GM18909 (cell line): ENCODE results near the gene CRY2.
"Not testable (repeated sequence)": the region's sequence is repeated elsewhere in the genome, so short reads cannot be mapped to it uniquely, and the experiment has no call there.

Experiments
- ATAC-seq: cut with Tn5 transposase; IDR thresholded peaks from one replicate; pipeline ENCODE4 v1.9.1; 2021; ENCODE audit warnings: mild to moderate bottlenecking; ENCODE audit not compliant: unreplicated experiment, poor library complexity

CRY2 gene

DNA sequence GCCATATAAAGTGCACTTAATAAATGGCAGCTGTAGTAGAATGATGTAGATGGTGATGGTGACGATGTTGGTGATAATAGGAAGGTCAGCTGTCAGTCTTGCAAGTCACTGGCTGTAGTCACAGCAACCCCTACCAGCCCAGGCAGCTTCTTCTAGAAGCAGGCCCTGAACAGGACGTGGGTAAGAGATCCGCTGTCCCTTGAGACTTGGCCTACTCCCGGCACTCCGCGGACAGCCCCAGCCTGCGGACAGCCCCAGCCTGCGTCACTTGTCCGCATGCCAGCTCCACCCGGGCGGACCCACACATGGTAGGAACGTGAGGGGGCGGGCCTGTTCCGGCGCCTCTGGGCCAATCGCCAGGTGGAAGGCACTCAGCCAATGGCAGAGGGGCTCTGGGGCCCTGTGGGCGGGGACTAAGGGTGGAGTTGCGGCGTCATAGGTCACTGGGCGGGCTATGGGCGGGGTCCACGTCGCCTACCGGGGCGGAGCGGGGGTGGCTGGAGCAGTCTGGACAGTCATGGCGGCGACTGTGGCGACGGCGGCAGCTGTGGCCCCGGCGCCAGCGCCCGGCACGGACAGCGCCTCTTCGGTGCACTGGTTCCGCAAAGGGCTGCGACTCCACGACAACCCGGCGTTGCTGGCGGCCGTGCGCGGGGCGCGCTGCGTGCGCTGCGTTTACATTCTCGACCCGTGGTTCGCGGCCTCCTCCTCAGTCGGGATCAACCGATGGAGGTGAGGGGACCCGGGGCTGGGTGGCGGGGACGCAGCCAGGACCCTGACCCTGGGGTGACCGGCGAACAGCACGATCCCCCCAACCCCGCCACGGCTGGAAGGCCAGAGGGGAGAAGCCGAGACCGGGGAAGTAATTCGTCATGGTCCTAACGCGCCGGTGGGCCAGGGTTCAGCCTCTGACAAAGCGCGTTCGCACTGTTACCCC lies at the start of gene CRY2:
CRY2 (plus strand) TSS at position 502 of the 937 bp plus-strand sequence; CDS start at position 518, 16 bp downstream.
- peak; percentile 95 for ATAC-seq

DNA sequence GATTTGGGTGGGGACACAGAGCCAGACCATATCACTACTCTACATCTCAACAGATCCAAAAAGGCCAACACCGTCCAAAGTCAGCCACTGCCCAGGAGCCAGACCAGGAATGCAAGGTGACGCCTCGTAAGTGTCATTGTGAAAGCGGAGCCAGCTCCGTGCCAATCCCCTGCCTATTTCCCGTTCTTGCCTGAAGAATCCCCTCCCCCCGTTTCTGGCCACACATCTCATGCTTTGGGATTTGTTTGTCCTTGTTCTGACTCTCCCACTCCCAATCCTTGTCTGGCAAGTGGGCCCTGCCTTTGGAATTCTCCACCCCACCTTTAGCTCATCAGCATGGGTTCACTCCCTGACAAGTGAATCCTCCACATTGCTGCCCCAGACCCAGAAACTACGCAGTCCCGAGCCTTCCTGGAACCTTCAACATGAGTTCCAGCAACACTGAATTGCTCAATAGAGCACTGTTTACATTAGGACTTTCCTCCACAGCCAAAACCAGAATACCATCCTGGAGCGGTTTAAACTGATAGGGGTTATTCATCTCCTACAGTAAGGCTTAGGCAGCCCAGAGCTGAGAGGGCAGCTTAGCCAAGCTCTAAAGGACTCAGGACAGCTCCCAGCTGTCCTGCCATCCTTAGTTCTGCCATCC lies 48.4 kb upstream of the CRY2 start:
- ATAC-seq, result no peak

DNA sequence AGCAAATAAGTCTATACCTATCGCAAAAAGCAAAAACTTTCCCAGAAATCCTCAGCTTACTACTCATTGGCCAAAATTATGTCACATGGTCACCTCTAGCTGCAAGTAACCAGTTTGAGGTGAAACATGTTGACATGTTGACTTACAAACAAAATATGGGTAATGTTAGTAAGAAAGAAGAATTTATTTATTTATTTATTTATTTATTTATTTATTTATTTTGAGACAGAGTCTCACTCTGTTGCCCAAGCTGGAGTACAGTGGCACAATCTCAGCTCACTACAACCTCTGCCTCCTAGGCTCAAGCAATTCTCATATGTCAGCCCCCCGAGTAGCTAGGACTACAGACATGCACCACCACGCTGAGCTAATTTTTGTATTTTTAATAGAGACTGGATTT lies 47.7 kb upstream of the CRY2 start:
- ATAC-seq, result no peak

DNA sequence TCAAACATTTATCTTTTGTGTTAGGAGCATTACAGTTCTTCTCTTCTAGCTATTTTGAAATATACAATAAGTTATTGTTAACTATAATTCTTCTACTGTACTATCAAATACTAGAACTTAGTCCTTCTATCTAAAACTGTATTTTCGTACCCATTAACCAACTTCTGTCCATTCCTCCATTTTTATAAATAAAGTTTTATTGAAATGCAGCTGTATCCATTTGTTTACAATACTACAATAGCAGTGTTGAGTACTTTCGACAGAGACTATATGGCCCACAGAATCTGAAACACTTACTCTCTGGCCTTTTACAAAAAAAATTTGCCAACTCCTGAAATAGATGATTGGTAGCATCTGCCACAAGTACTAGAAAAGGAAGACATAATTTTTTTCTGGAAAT lies 47.0 kb upstream of the CRY2 start:
- no peak for ATAC-seq

DNA sequence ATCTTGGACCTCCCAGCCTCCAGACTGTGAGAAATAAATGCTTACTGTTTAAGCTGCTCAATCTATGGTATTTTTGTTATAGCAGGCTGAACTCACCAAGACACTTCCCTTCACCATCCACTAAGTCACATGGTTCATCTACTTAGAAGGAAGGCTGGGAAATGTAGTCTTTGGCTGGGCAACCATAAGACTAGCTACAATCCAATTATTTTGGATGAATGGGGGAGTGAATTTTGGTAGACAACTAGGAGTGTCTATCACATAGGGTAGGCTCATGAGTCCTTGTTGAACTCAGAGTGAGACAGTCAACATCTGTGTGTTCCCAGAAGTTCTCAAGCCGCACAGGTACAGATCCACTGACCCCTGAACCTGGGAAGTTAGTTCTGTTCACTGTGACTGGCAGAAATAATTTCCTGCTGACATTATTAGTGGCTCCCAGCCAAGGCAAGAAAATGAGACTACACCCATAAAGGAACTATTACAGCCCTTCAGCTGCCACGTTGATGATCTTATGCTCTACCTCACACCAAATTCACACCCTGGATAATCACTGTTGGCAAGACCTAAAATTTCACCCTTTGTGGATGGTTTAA lies 45.5 kb upstream of the CRY2 start:
- no peak for ATAC-seq

DNA sequence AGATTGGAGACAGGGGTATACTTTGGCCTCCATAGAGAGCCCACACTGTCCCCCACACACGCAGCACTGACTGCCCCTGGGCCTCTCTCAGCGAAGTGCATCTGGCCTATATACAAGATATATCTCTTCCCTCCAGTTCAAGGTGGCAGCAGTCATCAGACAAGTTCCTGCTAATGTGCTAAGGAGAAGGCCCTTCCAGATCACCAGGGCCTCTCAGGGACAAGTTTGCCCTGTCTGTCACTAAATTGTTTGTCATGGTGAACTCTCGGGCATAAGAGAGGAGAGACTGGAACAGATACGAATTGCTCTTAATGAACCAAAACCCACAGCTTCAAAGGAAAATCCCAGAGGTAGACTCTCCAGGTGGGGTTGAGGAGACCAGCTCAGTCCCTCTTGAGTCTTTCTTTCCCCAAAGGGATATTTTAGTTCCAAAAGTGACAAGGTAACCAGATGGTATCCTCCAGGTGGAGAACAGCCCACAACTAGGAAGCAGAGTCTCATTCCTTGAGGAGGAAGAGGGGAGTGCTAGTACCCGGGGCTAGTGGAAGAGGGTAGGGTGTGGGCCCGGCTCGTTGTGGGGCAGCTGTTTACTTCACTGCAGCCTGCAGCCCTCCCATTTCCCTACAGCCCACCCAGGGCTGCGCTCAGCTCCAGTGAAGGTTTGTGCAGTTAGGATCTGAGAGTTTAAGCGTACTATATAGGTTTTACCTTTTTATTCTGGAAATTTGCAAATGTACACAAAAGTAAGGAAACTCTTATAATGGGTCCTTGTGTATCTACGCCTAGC lies 44.6 kb upstream of the CRY2 start:
- ATAC-seq, result no peak

DNA sequence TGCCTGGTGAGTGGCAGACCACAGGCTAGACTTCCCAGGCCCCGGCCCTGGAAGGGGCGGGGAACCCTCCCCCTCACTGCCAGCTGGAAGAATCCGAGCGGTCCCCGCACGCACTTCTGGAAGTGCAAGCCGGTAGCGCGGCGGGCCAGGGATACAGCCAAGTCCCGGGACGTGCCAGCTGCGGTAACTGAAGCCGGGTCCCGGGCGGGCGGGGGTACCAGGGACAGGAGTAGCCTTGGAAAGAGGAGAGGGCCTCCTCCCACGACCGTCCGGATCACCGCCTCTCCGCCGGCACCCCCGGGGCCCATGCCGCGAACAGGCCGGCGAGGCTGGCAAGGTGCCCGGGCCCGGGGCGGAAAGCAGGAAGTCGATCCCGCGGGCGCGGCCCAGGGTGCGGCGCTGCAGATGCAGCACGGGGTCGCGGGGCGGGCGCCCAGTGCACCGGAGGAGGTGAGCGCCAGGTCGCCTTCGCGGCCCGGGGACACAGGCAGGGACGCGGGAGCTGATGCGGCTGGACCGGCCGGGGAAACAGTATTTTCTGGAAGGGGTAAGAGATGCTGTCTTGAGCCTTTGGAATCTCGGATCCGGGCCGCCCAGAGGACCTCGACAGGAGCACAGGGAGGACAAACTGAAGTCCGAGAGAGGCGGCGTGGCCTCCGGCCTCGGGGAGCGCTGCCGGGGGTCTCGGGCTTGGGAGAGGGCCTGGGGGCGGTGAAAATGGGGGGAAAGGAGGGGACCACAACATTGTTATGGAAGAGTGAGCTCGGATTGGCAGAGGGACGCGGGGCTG lies 43.1 kb upstream of the CRY2 start:
- peak; percentile 25 for ATAC-seq

DNA sequence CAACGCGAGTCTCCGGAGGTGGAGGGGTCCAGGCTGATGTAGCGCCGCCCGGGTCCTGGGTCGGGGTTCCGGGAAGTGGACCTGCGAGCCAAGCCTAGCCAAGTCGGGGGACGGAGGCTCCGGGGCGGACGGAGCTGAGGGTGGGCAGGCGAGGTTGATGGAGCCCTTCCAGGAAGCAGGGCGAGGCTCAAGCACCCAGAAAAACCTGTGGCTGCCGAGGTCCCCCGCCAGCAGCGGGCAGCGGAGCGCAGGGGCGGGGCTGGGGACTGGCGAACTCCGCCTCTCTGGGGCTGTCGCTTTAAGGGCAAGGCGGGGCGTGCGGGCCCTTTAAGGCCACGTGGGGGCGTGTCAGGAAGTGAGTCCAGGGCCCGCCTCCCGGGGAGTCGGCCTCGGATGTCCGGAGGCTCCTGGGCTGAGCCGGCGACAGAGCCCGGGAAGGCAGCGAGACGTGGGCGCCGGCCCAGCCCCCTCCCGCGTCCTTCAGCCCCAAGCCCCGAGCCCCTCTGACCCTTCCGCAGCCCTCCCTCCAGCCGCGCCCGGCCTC lies 42.4 kb upstream of the CRY2 start, which contains the start of gene SLC35C1:
SLC35C1 (plus strand) TSS at position 389 of the 544 bp plus-strand sequence. CDS start 653 bp downstream, outside the sequence.
- ATAC-seq, result peak; percentile 94

DNA sequence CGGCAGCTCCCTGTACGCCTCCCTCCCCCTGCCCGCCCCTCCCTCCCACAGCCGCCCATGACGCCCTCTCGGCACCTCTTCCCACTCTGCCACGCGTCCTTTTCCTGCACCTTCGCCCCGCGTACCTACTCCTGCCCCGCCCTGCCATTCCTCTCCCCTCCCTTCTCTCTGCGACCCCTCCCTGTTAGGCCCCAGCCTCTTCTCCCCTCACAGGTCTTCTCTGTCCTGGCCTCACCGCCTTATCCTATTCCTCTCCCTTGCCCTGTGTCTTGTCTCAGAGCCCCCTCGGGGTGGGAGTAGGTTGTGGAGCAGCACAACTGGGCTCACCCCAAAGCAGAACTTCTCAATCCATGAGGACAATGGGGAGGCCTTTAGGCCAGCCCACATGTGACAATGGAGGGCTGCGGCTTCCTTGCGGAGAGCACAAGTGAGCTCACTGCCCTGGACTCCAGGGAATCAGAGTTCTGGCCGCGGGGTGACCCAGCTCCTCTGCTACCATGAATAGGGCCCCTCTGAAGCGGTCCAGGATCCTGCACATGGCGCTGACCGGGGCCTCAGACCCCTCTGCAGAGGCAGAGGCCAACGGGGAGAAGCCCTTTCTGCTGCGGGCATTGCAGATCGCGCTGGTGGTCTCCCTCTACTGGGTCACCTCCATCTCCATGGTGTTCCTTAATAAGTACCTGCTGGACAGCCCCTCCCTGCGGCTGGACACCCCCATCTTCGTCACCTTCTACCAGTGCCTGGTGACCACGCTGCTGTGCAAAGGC lies 41.8 kb upstream of the CRY2 start:
- peak; percentile 31 for ATAC-seq

DNA sequence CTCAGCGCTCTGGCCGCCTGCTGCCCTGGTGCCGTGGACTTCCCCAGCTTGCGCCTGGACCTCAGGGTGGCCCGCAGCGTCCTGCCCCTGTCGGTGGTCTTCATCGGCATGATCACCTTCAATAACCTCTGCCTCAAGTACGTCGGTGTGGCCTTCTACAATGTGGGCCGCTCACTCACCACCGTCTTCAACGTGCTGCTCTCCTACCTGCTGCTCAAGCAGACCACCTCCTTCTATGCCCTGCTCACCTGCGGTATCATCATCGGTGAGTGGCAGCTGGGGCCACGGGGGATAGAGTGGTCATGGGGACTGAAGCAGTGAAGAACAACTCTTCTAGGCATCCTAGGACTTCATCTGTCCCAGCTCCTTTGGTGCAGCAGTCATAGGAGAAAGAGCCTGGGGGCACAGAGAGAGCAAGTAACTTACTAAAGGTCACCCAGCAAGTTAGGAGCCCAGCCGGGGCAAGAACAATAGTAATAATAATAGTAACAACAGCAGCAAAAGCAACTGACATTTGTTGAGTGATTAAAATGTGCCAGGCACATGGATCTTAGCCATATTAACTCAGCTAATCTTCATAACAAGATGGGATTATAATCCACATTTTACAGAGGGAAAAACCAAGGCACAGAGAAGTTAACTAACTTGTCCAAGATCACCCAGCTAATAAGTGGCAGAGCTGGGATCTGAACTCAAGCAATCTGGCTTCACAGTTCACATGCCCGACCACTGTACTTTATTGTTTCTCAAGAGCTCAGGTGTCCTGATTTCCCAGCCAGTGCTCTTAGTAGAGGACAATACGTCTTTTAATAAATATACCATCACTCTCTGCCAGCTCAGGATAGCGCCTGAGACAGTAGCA lies 41.0 kb upstream of the CRY2 start:
- ATAC-seq, result no peak

DNA sequence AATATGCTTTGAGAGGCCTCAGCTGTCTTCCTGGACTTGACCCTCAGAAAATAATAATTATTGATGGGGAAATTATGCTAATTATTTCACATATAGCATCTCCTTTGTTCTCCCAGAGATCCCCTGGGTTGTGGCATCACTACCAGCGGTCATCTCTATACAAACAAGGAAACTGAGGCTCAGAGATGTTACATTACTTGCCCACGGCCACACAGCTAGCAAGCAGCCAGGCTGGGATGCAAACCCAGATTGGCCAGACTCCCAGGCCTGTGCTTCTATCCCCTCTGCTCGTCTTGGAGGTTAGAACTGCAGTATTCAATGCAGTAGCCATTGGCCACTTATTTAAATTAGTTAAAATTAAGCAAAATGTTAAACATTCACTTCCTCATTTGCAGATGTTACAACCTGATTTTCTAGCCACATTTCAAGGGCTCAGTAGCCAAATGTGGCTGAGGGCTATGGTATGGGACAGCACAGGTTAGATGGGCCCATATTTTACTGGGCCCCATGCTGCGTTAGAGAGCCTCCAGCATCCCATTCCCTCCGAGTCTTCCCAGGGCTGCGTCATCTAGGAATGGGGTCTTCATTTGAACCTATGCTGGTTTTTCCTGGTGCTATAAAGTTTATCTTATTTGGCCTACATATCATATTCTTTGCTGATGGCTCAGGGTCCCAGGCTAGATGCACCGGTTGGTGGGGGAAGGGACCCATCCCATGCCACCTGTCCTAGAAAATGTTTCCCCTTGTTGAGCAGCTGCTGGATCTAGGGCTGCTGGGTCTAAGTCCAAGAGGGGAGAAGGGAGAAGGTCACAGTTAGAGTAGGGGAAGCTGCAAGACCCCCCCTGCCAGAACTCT lies 40.1 kb upstream of the CRY2 start:
- no peak for ATAC-seq

DNA sequence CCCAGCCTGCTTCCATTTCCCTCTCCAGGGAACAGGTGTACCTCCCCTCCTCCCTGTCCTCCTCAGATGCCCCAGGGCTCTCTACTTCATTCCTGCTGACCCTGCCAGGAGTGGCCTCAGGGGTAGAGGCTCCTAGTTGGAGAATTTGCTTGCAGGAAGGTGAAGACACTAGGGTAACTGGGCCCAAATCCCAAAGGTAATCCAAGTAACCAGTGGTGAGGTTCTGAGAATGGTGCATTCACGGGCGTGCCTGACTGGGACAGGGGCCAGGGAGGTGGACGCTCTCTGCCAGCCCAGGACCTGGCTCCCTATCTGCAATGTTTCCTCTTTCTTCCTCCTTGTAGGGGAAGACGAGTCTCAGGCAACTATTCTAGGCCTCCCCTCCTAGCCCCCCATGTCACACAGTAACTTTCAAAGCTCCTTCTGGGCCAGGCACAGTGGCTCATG lies 39.5 kb upstream of the CRY2 start:
- no peak for ATAC-seq

DNA sequence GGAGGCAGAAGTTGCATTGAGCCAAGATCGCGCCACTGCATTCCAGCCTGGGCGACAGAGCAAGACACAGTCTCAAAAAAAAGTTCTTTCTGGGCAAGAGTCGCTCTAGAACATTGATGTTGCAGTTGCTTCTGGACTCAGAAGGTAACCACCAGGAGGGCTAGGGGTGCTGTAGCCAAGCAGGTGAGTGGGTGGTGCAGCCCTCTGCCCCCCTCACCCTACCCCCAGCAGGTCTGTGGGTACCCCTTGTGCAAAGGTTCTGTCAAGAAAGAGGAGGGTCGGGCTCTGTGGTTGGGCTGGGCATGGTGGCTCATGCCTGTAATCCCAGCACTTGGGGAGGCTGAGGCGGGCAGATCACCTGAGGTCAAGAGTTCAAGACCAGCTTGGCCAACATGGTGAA lies 38.8 kb upstream of the CRY2 start:
- not testable (repeated sequence) for ATAC-seq

DNA sequence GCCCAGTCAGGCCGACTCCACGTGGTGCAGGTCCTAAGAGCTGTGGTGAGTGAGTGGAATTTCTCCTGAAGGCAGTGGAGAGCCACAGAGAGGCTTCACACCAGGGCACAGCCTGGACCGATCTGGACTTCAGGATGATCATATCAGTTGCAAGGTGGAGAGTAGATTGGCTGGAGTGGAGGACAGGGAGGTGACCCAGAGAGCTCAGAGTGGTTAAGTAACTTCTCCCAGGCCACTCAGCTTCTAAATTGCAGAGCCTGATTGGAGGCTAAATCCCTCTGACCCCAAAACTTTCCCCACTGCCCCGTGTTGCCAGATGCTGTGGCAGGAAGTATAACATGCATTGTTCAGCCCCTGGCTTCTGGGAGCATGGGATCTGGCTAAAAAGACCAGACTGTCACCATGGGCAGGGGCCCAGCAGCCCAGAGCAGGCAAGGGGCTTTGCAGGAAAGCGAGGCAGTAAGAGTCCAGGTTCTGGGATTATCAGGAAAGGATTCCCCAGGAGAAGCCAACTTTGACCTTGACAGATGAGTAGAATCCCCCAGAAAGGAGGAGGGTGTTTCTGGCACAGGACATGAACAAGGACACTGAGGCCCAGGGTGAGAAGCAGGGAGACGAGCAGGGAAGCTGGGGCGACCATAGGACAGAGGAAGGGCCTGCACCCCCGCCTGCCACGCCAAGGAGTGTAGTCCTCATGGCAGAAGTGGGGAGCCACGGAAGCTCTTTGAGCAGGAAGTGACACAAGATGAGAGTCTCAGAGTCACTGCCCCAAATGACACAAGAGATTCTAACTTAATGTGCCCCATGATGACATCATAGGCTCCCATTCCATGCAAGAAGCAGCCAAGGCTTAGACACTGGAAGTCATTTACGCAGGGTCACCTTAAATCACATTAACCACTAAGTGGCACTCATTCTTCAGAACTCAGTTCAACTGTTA lies 37.5 kb upstream of the CRY2 start:
- no peak for ATAC-seq

DNA sequence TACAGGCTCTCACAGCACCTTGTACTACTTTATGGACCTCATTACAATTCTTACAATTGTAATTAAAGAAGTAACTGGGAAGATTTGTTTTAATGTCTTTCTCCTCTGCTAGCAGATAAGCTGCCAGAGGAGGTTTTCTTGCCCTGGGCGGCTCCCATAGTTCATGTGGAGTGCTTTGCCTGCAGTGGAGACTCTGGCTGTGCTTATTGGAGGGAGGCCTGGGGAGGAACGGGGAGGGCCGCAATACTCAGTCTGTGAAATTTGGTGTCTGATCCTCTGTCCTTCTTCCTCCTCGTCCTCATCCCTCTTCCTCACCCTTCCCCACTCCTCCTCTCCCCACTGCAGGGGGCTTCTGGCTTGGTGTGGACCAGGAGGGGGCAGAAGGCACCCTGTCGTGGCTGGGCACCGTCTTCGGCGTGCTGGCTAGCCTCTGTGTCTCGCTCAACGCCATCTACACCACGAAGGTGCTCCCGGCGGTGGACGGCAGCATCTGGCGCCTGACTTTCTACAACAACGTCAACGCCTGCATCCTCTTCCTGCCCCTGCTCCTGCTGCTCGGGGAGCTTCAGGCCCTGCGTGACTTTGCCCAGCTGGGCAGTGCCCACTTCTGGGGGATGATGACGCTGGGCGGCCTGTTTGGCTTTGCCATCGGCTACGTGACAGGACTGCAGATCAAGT lies 36.7 kb upstream of the CRY2 start:
- ATAC-seq, result no peak
